Activated naive CD4-positive, alpha-beta T cell treated with Interleukin-2 at 50 U/mL for 16 hours (primary cell): ENCODE results near the gene MBL2.

ENCODE experiments used
- DNase-seq: peaks from one replicate; pipeline ENCODE4 v3.0.0-alpha.2; 2020

The MBL2 gene

GRCh38 chr10:52739380-52740154 is 33.0 kb downstream of the MBL2 start:
- no peak for DNase-seq

GRCh38 chr10:52738951-52739350 is 33.6 kb downstream of the MBL2 start:
- DNase-seq = no peak

GRCh38 chr10:52729271-52730104 is 43.1 kb downstream of the MBL2 start:
- no peak for DNase-seq

GRCh38 chr10:52720018-52720417 is 52.6 kb downstream of the MBL2 start:
- DNase-seq = no peak
